K562 treated with DMSO at 1 percent for 4 hours (cell line): ENCODE results near the gene ST3GAL6. TPM values are rescaled to one million over a fixed set of nuclear protein-coding genes. Genes with fewer than 3 reads are reported as not detected.

Source experiments
- total RNA-seq: library from RNA; unstranded; fragments of 300-600 nt; gene quantifications from 2 replicates; pipeline ENCODE4 v1.2.3, GENCODE V29; 2022; ENCODE audit not compliant: insufficient read depth

ST3GAL6 gene
- total RNA-seq, result not detected in 2 replicates

GRCh38 chr3:98763076-98763475, at the start of gene ST3GAL6:
Gene ST3GAL6, plus strand, starts transcription at chr3:98763340. Its CDS starts 5,101 bp downstream, at chr3:98768441.

Other genes with a start within 250 kb of the ST3GAL6 start
- 38.5 and 46.2 TPM in 2 replicates for gene CLDND1, start 240.4 kb upstream of the ST3GAL6 start, total RNA-seq
- not detected in 2 replicates for gene GPR15, start 231.4 kb upstream of the ST3GAL6 start, total RNA-seq
- gene CPOX, start 169.7 kb upstream of the ST3GAL6 start, total RNA-seq, result 19.7 and 21.3 TPM in 2 replicates
- 3.1 and 3.8 TPM in 2 replicates for gene DCBLD2, start 138.4 kb downstream of the ST3GAL6 start, total RNA-seq